UCSD-AML1 (cell line): Measurements from ENCODE around the gene COX6A1.
A peak's percentile ranks its signal among the peaks of the same experiment; 100 is the strongest.
"Not testable (repeated sequence)": the region's sequence is repeated elsewhere in the genome, so short reads cannot be mapped to it uniquely, and the experiment has no call there.

ENCODE experiments used
- DNase-seq: peaks from one replicate; lab custom pipeline; 2025; ENCODE audit not compliant: unreplicated experiment; lab: John Stamatoyannopoulos, UW

COX6A1 gene

DNA sequence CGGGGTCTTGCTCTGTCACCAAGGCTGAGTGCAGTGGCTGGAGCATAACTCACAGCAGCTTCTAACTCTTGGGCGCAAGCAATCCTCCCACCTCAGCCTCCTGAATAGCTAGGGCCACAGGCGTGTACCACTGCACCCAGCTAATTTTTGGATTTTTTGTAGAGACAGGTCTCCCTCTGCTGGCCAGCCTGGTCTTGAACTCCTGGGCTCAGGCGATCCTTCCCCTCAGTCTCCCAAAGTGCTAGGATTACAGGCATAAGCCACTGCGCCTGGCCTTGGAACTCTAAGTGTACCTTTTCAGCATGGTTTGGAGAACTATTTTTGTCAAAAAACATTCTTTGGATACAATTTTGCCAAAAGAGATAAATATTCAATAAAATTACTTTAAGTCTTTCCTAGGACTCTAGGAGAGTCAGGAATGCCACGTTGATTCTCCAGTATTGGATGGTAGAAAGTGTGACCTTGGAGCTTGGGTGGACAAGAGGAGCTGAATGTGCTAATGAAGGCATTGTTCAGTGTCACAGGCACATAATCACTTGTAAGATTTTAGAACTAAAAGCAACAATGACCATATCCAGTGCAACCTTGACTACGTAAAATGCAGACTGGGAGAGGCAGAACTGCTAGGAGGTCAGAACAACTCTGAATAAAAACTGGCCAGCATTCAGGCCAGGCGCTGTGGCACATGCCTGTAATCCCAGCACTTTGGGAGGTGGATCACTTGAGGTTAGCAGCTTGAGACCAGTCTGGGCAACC, 28.8 kb downstream of the COX6A1 start:
- peak; percentile 38 for DNase-seq

DNA sequence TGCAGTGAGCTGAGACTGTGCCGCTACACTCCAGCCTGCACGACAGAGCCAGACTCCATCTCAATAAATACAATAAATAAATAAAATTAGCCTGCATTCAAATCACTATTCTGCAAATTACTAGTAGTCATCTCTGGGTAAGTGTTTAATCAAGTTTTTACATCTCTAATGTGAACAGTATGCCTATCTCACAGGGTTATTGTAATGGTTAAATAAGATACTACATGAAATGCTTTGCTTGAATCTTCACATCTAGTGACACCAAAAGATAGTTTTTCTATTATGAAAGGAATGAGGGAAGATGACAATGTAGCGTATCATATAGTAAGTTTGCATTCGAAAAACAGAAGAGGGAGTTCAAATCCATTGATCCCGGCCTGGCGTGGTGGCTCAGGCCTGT, 29.5 kb downstream of the COX6A1 start:
- DNase-seq: no peak

DNA sequence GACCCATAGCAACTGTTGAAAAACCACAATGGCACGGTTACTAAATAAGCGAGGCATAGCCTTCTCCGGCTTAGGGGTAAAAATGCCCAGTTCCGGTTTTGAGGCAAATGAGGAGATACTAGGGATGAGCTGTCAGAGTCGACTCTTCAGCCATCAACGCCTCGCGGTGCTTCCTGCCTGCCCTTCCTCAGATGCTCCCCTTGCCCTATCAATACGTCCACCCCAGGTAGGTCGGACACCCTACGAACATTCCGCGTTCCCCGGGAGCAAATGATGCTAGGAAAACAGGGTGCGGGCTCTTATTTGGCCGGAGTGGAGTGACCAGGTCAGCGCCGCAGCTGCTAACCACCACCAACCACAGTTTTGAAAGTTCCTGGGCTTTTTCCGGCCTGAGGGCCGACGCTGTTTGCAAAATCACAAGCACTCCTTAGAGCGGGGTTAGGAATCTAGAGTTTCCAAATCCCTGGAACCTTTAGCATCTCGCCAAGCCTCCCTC, 30.5 kb downstream of the COX6A1 start:
- DNase-seq: peak; percentile 36

DNA sequence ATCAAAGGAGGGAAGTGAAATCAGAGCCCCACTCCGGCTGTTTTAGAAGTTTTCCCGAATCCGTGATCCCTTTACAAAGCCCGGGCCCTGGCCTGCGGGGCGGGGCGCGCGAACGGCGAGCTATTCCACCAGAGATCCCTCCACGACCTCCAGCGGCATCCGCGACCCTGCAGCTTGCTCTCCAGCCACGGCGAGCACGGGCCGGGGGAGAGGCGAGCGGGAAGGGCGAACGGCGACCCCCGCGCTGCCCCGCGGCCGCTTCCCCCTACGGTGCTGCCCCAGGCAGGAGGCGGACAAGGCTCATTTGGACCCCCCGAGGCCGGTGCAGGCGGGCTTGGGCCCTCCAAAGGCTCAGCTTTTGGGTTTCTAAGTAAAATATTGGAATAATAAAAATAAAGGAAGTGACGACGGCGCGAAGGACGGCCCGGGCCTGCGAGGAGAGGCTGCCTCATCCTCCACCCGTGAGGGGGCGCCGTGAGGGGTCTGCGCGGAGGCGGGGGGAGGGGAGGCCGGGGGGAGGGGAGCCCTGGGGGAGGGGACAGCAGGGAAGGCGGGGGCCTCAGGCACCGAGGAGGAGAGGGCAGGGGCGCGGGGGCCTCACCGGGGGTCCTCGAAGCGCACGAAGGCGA, 31.0 kb downstream of the COX6A1 start:
- peak; percentile 69 for DNase-seq

DNA sequence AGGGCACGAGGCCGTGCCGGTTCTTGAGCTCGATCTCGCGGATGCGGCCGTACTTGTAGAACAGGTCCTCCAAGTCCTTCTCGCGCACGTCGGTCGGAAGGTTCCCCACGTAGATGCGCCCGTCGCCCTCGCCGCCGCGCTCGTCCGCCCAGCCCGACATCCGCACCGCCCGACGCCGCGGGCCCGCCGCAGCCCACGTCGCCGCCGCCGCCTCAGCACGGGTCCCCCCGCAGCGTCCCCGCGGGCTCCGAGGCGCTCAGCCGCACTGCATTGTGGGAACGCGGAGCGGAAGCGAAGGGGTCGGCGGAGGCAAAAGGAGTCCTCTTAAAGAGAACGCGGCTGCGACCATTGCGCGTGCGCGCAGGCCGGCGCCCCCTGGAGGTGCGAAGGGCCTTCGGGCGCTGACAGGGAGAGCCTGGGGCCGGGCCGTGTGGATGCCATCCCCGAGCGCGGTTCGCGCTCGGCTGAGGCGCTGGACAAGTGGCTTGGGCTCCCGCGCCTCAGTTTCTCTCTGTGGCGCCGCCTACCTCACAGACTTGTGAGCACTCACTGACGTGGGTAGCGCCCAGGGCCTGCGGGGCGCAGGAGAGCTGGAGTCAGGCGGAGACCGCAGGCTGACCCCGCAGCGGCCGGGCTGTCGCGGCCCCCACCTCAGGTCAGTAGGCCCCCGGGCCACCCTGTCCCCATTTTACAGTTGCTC, 31.7 kb downstream of the COX6A1 start, which contains the start of gene SRSF9:
Gene SRSF9, minus strand, starts transcription at position 299 of the 700 bp plus-strand sequence. Its CDS starts 139 bp downstream, at position 160.
- peak; percentile 98 for DNase-seq

DNA sequence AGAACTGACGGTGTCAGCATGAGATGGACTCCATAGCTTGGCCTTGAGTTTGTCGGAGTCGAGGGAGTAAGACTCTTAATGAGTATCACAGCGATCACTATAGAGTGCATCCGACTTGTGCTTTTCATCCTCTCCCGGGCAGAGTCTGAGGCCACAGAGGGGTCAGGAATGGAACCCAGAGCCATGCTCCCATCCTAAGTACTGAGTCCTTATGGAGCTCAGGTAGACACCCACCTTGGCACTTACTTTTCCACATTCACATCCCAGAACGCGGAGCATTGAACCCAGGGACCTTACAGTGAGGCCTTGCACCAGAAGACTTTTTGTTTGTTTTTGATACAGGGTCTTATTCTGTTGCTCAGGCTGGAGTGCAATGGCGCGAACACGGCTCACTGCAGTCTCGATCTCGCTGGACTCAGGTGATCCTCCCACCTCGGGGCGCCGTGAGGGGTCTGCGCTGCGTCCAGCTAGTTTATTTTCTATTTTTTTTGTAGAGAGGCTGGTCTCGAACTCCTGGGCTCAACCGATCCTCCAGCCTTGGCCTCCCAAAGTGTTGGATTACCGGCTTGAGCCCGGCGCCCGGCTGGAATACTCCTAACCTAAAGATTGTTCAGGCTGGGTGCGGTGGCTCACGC, 32.4 kb downstream of the COX6A1 start:
- peak; percentile 64 for DNase-seq

DNA sequence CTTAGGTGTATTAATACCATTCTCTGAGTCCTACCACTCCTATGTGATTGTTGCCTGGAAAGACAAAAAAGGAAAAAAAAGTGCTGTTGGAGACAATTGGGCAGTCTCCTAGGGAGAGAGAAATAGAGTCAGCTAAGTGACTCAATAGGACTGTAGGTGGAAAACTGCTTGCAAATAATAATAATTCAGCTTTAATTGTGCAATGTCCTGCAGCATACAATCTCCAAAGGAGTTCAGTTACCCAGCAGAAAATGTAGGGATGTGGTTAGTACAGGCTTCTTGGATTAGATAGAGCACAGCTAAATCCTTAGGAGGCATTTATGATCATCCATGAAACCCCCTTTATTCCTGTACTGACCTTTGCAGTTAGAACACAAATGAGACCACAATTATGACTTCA, 34.6 kb downstream of the COX6A1 start:
- DNase-seq: no peak

DNA sequence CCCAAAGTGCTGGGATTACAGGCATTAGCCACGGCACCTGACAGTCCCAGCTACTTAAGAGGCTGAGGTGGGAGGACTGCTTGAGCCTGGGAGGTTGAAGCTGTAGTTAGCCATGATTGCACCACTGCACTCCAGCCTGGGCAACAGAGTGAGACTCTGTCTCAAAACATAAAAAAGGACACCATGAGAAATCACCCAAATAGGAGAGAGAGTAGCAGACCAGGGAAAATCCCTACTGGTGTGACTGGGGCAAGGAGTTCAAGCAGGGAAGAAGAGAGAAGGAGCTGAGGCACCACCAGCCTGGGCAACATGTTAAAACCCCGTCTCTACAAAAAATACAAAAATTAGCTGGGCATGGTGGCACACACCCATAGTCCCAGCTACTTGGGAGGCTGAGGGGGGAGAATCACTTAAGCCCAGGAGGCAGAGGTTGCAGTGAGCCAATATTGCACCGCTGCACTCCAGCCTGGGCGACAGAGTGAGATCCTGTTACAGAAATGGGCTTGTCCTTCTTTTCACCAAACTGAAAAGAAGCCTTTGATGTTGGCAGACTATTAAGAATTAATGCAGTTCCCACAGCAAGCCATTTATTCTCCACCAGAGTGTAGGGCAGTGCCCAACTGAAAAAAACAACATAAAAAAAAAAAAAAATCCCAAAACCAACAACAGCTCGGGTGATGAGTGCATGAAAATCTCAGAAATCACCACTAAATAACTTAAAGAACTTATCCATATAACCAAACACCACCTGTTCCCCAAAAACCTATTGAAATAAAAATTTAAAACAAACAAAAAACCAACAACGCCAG, 36.1 kb downstream of the COX6A1 start:
- no peak for DNase-seq

DNA sequence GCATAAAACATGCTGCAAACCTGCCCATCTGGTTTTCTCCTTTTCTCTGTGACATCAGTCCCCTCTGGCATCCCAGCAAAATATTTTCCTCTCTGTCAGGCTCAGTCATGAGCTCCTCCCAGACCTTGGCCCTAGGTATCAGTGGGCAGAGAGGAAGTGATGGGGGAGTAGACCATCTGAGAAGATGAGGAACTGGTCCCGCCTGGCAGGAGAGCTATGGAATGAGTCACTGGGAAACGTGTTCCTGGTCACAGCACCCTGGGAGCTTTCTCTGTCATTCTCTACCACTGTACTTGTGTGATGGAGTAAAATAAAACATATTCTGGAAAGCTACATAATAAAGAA, 36.7 kb downstream of the COX6A1 start:
- DNase-seq: peak; percentile 57

DNA sequence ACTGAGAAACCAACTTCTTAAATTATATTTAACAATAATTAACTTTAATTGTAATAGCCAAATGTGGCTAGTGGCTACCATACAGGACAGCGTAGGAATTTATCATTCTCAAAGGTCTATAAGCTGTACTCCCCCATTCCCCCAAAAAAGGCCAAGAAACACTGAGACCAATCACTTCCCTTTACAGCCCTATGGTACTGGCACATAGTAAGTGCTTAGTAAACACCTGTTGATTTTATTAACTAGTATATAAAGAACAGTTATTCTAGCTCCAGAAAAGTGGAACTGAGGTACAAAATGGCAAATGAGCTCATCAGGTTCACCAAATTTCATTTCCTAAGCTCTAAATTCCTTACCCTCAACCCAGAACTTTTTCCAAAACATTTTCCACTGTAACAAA, 37.7 kb downstream of the COX6A1 start:
- no peak for DNase-seq

DNA sequence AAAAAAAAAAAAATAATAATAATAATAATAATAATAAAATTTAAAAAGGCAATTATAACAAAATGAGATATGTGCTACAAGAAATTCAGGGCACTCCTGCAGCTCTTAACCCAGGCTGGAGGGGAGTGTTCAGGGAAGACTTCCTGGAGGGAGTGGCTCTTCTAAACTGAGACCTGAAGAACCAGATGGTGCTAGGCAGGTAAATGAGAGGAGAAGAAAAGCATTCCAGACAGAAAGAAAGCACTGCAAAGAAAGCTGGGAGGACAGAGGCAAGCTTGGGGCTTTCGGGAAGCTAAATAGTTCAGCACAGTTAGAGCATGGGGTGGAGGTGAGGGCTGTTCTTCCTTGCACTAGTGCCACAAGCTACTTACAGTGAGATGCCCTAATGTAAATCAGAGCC, 41.5 kb downstream of the COX6A1 start:
- no peak for DNase-seq

DNA sequence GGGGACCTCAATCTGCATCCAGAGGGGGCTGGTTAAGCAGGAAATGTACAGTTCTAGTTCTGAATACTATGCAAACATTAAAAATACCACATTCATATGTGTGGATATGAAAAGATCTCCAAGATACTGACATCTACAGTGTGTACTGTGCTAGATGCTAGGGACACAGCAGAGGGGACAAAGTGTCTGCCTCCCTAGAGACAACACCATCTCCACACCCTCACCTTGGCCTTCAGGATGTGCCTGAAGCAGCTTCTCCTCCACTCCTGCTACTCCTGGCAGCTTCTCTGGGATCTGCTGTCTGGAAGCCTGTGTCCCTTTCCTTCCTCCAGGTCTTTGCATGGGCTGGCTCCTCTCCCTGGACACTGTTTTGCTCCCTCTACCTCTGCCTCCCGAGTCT, 42.3 kb downstream of the COX6A1 start:
- no peak for DNase-seq

DNA sequence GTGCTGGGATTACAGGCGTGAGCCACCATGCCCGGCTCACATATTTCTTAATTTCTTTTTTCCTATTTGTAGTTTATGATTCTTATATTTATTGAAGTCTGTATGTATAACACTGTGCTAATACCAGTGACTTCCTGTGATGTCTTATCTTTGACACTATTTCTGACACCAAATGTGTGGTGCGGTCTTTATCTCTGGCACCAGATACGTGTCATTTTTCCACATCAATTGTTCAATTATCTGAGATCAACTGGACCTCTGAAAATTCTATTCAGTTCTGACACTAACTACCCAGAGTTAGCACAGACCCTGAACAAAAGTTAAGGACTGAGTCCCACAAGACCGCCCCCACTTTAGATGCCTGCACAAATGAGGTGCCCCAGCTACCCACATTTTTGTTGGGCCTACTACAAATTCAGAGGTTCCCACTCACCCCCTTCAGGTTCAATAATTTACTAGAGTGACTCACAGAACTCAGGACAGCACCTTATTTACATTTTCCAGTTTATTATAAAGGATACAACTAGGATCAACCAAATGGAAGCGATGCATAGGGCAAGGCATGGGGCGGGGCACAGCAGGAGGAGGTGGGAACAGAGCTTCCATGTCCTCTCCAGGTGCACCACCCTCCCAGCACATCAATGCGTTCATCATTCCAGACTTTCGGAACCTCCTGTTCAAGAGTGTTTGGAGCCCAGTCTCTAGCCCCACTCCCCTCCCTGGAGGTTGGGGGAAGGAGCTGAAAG, 43.3 kb downstream of the COX6A1 start:
- DNase-seq: no peak

DNA sequence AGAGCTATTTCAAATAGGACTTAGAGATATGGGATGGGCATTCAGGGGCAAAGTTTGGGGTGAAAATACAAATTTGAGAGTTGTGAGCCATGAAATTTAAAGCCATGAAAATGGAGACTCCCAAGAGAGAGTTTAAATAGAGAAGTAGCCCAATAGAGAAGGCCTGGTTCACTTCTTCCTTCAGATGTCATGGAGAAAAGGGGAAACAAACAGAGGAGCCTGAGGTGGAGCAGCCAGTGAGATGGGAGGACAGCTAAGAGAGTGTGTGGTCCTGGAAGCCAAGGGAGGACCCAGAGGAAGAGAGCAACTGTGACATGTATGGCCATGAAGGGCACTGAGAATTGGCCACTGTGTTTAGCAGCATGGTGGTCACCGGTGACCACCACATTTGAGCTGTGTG, 45.7 kb downstream of the COX6A1 start:
- DNase-seq: peak; percentile 18

DNA sequence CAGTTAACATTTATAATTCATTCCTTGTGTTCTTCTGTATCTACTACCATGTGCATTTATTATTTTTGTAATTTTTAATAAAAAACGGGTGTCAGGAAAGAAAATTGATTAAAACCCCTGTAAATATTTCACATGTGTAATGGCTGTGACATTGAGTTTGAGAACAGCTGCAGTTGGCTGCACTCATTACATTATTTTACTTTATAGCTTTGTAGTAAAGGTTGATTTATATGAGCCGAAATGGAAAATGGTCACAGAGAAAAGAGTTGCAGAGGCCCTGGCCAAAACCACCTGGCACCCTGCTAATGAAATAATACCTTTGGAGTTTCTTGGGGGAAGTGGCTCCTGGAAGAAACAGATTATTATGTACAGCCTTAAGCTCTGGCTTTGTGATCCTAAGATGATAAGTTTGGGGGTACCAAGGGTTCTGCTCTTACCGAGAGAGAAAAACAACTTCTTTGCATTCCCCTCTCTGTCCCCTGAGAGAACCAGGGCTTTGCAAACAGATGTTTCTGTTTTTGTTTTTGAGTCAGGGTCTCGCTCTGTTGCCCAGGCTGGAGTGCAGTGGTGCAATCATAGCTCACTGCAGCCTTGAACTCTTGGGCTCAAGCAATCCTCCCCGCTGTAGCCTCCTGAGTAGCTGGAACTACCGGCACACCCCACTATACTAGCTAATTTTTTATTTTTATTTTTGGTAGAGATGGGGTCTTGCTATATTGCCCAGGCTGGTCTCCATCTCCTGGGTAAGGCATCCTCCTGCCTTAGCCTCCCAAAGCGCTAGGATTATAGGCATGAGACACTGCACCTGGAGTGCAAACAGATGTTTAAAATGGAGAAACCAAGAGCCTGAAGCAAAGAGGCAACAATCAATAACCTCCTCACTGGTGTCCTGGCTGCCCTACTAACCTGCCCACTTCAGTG, 48.3 kb downstream of the COX6A1 start:
- no peak for DNase-seq

DNA sequence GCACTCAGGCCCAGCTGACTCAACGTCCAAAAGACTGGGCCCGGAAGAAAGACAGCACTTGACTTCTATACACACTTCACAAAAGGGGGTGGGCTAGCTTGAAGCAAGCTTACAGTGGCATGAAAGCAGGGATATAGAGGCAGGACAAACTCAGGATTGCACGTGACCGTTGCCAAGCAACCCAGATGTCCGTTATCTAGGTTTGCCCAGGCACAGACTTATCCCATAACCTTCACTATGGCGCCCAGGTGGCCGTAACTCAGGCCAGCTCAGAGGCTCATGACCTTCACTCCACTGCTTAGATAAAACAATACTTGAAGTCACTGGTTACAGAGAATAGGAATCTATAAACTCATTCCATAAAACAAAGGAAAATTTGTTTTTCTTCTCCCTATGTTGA, 49.6 kb downstream of the COX6A1 start:
- DNase-seq: not testable (repeated sequence)

DNA sequence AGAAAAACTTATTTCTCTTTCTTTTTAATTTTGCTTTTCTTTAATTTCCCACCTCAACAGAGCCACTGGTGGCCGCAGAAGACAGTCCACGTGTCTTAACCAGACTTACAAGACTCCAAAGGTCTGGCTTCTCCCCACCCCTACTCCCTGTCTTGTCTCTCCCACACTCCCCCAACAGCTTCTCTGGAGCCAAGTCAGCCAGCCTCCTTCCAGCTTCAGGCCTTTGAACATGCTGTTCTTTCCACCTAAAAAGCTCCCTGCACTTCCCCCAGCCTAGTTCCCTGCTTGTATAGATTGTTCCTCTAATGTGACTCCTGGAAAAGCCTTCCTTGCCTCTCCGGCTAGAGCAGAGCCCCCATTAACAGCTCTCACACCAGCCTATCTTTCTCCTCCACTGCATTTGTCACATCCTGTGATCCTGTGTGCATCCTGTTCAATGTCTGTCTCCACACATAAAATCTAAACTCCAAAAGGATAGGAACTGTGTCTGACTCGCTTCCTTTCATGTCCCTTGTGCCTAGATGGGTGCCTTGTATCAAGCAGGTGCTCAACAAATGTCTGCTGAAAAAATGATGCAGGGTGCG, 50.2 kb downstream of the COX6A1 start:
- DNase-seq: no peak

DNA sequence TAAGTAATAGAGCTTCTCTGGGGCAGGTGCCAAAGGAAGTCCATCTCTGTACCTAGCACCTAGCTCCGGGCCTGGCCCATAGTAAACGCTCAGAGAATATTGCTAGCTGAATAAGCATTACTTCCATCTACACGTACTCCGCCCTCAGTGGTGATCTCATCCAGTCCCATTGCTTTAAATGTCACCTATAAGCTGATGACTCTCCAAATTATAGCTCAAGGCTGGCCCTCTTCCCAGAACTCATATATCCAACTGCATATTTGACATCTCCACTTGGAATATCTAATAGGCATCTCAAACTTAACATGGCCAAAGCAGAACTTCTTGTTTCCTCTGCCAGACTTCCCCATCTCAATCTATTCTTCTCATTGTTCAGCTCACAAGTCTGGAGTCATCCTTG, 51.1 kb downstream of the COX6A1 start:
- DNase-seq: no peak

DNA sequence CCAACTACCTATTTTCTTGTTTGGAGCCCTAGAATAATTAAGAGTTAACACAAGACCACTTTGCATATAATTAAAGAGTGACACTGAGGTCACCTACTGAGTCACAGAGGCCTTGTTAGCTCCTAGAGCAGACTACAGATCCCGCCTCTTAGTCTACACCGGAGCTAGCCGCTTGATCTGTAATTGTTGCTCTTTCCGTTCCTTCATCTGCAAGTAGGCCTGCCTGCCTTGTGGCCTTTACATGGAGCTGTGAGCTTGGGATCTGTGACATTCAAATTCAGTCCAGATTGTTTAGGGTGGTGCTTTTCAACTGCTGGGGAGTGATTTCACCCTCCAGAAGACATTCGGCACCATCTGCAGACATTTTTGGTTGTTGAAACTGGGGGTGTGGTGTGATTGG, 52.4 kb downstream of the COX6A1 start:
- DNase-seq: no peak
